Uterus (tissue), 4 donors: ENCODE measurements around the gene ECM2. TPM values are rescaled to one million over a fixed set of nuclear protein-coding genes. Genes with fewer than 3 reads are reported as not detected.
"Not testable (repeated sequence)": the region's sequence is repeated elsewhere in the genome, so short reads cannot be mapped to it uniquely, and the experiment has no call there.

Experiments used
- DNase-seq, 2 donors: peaks; one replicate each; pipeline ENCODE4 v3.0.0-alpha.2; 2019 to 2020
- H3K27ac ChIP-seq, 2 donors: fragments of 200-600 bp; sonication (generic); 1 replicate in 1 of 2; 2 replicates in 1 of 2; pipeline ENCODE4 v1.5.1; 2016 to 2018
- H3K27me3 ChIP-seq, 2 donors: fragments of 200-600 bp; sonication (generic); one replicate each; pipeline ENCODE4 v1.5.1; 2018 to 2019; ENCODE audit warnings: control low read depth in 1 of 2
- H3K36me3 ChIP-seq, 2 donors: fragments of 200-600 bp; sonication (generic); one replicate each; pipeline ENCODE4 v1.5.1; 2019; ENCODE audit warnings: control low read depth in 1 of 2
- H3K4me1 ChIP-seq, 2 donors: fragments of 200-600 bp; sonication (generic); one replicate each; pipeline ENCODE4 v1.5.1; 2018 to 2019; ENCODE audit warnings: control low read depth in 1 of 2
- H3K4me3 ChIP-seq, 2 donors: fragments of 200-600 bp; sonication (generic); 1 replicate in 1 of 2; 2 replicates in 1 of 2; pipeline ENCODE4 v1.5.1; 2018 to 2019; ENCODE audit warnings: mild to moderate bottlenecking in 1 of 2
- H3K9me3 ChIP-seq, 2 donors: fragments of 200-600 bp; sonication (generic); one replicate each; pipeline ENCODE4 v1.5.1; 2019; ENCODE audit warnings: control low read depth in 1 of 2
- CTCF ChIP-seq, 4 experiments: fragments of 200-600 bp in 2 of 4; fragments of 450-650 bp in 2 of 4; sonication (generic) in 2 of 4; IDR thresholded peaks; one replicate each; pipeline ENCODE4 v1.5.1; 2016 to 2019; ENCODE audit warnings: antibody characterized with exemption in 4 of 4, mild to moderate bottlenecking in 2 of 4, moderate library complexity in 1 of 4
- POLR2A ChIP-seq, 2 donors: fragments of 450-650 bp; IDR thresholded peaks; one replicate each; pipeline ENCODE4 v1.6.1; 2016; ENCODE audit warnings: antibody characterized with exemption in 2 of 2, mild to moderate bottlenecking in 1 of 2, moderate library complexity in 1 of 2
- intact Hi-C: fragments of 100-400 bp; cut with DNase I; formaldehyde crosslinking; loops from one replicate; pipeline ENCODE4 v1.15.1; 2023; ENCODE audit warnings: low total_unique reads
- total RNA-seq, 4 donors: library from RNA; depleted of rRNA in 3 of 4; stranded (reverse); fragments of >200 nt in 3 of 4; gene quantifications; one replicate each; pipeline versions ENCODE4 v1.1.0 to v1.2.4, GENCODE V29; 2014 to 2023
- donor health status: DM: yes; HTN: yes; CAD: no.

ECM2 gene
- total RNA-seq: 10 to 100 TPM; 21.8 to 34.0 (median 27.7) TPM

GRCh38 chr9:92535940-92536850 lies at the start of gene ECM2:
TSS of gene ECM2 (minus strand) at chr9:92535990. CDS start at chr9:92522866, 13,124 bp downstream.
- TF ChIP-seq POLR2A (IDR thresholded peaks at IDR 0.05): no peak
- no peak for TF ChIP-seq CTCF (IDR thresholded peaks at IDR 0.05)
- H3K36me3 ChIP-seq: no peaks in the 10 kb centered on the region
- H3K4me1 ChIP-seq: no peaks in the 10 kb centered on the region
- intact Hi-C loops: no loop called here
- peak within 1 kb of the TSS; percentile 69 to 82 for H3K27ac ChIP-seq
- H3K27me3 ChIP-seq: no peaks in the 10 kb centered on the region
- DNase-seq: no peak
- peak within 1 kb of the TSS; percentile 36 to 44 for H3K4me3 ChIP-seq
- no peaks in the 10 kb centered on the region for H3K9me3 ChIP-seq

GRCh38 chr9:92576175-92576574 lies 40.4 kb upstream of the ECM2 start:
- DNase-seq: no peak
- Histone ChIP-seq H3K4me1 (no peaks in the 10 kb centered on the region), H3K9me3 (no peaks in the 10 kb centered on the region), H3K27me3 (no peaks in the 10 kb centered on the region), H3K36me3 (no peaks in the 10 kb centered on the region), H3K27ac (no peak overlapping the region), H3K4me3 (no peak overlapping the region)
- TF ChIP-seq POLR2A (IDR thresholded peaks at IDR 0.05) (no peak), CTCF (IDR thresholded peaks at IDR 0.05) (no peak)
- intact Hi-C loops: no loop called here

DNA sequence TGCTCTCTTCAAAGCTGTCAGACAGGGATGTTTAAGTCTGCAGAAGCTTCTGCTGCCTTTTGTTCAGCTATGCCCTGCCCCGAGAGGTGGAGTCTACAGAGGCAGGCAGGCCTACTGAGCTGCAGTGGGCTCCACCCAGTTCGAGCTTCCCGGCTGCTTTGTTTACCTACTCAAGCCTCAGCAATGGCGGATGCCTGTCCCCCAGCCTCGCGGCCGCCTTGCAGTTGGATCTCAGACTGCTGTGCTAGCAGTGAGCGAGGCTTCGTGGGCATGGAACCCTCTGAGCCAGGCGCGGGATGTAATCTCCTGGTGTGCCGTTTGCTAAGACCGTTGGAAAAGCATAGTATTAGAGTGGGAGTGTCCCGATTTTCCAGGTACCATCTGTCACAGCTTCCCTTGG lies 37.8 kb upstream of the ECM2 start:
- H3K27ac ChIP-seq, H3K9me3 ChIP-seq, H3K27me3 ChIP-seq, H3K4me1 ChIP-seq, DNase-seq, H3K36me3 ChIP-seq, intact Hi-C loops, H3K4me3 ChIP-seq: not testable (repeated sequence)

DNA sequence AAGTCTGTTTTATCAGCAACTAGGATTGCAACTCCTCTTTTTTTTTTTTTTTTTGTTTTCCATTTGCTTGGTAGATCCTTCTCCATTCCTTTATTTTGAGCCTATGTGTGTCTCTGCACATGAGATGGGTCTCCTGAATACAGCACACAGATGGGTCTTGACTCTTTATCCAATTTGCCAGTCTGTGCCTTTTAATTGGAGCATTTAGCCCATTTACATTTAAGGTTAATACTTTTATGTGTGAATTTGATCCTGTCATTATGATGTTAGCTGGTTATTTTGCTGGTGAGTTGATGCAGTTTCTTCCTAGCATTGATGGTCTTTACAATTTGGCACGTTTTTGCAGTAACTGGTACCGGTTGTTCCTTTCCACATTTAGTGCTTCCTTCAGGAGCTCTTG lies 36.1 kb upstream of the ECM2 start:
- H3K36me3 ChIP-seq, DNase-seq, H3K4me3 ChIP-seq, intact Hi-C loops, H3K4me1 ChIP-seq, H3K27me3 ChIP-seq, H3K9me3 ChIP-seq, H3K27ac ChIP-seq: not testable (repeated sequence)

- peak overlapping the region; percentile 10 to 36 for H3K27ac ChIP-seq
- H3K4me1 ChIP-seq: peaks cover 0 to 5% of the 10 kb centered on the region in 2 donors
- no peaks in the 10 kb centered on the region for H3K27me3 ChIP-seq
- no peaks in the 10 kb centered on the region for H3K36me3 ChIP-seq
- no peak for DNase-seq
- no peaks in the 10 kb centered on the region for H3K9me3 ChIP-seq
- intact Hi-C loops: no loop called here
- H3K4me3 ChIP-seq: no peak overlapping the region
- TF ChIP-seq CTCF (IDR thresholded peaks at IDR 0.05): no peak
- TF ChIP-seq POLR2A (IDR thresholded peaks at IDR 0.05): no peak
These were observed 29.2 kb upstream of the ECM2 start for GRCh38 chr9:92564982-92565381.

GRCh38 chr9:92564504-92564903 lies 28.7 kb upstream of the ECM2 start:
- Histone ChIP-seq H3K36me3 (no peaks in the 10 kb centered on the region), H3K4me1 (peaks cover 0 to 5% of the 10 kb centered on the region in 2 donors), H3K9me3 (no peaks in the 10 kb centered on the region), H3K4me3 (no peak overlapping the region), H3K27me3 (no peaks in the 10 kb centered on the region), H3K27ac (peak overlapping the region; percentile 10 to 36)
- DNase-seq: no peak
- TF ChIP-seq CTCF (IDR thresholded peaks at IDR 0.05) (no peak), POLR2A (IDR thresholded peaks at IDR 0.05) (no peak)
- intact Hi-C loops: no loop called here
